IMR-90 (cell line): ENCODE results near the gene SEC23A. TPM values are rescaled to one million over a fixed set of nuclear protein-coding genes. Genes with fewer than 3 reads are reported as not detected.

Source experiments
- ATAC-seq: fragments of 200-7000 bp; cut with Tn5 transposase; 2 replicates; pipeline ENCODE4 v1.9.1; 2020; ENCODE audit warnings: low read depth, mild to moderate bottlenecking, moderate library complexity
- BruUV-seq: library from RNA; stranded (reverse); fragments of 400-500 nt; replicated peaks from 2 replicates; lab custom pipeline; 2021; lab: Mats Ljungman, UMichigan
- CTCF ChIA-PET: fragments of 300-600 bp; formaldehyde crosslinking; extraction: SDS; loops from one replicate; lab custom pipeline; 2021; ENCODE audit warnings: antibody characterized with exemption; lab: Yijun Ruan, JAX
- POLR2A ChIA-PET: fragments of 300-600 bp; sonication (Branson Sonifier 250); formaldehyde crosslinking; loops from one replicate; lab custom pipeline; 2022; ENCODE audit warnings: antibody characterized with exemption; ENCODE audit not compliant: unreplicated experiment; lab: Charles Lee
- DNase-seq: peaks from one replicate; pipeline ENCODE4 v3.0.0; 2013
- H2AFZ ChIP-seq: replicated peaks from 2 replicates; pipeline ENCODE3; 2013; ENCODE audit warnings: low read length, mild to moderate bottlenecking; ENCODE audit not compliant: poor library complexity
- H2AK5ac ChIP-seq: 2 replicates; pipeline ENCODE4 v1.6.1; 2013; ENCODE audit warnings: low read depth, low read length, inconsistent platforms
- H2AK9ac ChIP-seq: replicated peaks from 2 replicates; pipeline ENCODE3; 2013; ENCODE audit warnings: mild to moderate bottlenecking, low read depth, low read length, moderate library complexity; ENCODE audit not compliant: poor library complexity
- H2BK120ac ChIP-seq: 2 replicates; pipeline ENCODE4 v1.6.1; 2013; ENCODE audit warnings: low read depth, low read length, inconsistent platforms
- H2BK15ac ChIP-seq: 3 replicates; pipeline ENCODE4 v1.6.1; 2013; ENCODE audit warnings: low read depth, low read length, inconsistent platforms
- H2BK20ac ChIP-seq: 2 replicates; pipeline ENCODE4 v1.6.1; 2013; ENCODE audit warnings: low read depth, mild to moderate bottlenecking, inconsistent platforms, low read length, moderate library complexity
- H2BK5ac ChIP-seq: 2 replicates; pipeline ENCODE4 v1.6.1; 2013; ENCODE audit warnings: mild to moderate bottlenecking, low read depth, low read length, inconsistent platforms; ENCODE audit not compliant: poor library complexity, severe bottlenecking
- H3K14ac ChIP-seq: replicated peaks from 2 replicates; pipeline ENCODE4 v1.6.1; 2013; ENCODE audit warnings: low read depth, low read length, inconsistent platforms
- H3K18ac ChIP-seq: 2 replicates; pipeline ENCODE4 v1.6.1; 2013; ENCODE audit warnings: low read depth, low read length, control low read depth
- H3K23ac ChIP-seq: 2 replicates; pipeline ENCODE4 v1.6.1; 2013; ENCODE audit warnings: low read depth, low read length, inconsistent platforms
- H3K27ac ChIP-seq: 2 replicates; pipeline ENCODE4 v1.5.1; 2013; ENCODE audit warnings: mild to moderate bottlenecking, control low read depth, low read length; ENCODE audit not compliant: insufficient read depth
- H3K27me3 ChIP-seq: 2 replicates; pipeline ENCODE4 v1.6.1; 2013; ENCODE audit warnings: low read length; ENCODE audit not compliant: control insufficient read depth, insufficient read depth
- H3K36me3 ChIP-seq: 2 replicates; pipeline ENCODE4 v1.6.1; 2013; ENCODE audit warnings: low read length, mixed read lengths; ENCODE audit not compliant: control insufficient read depth, insufficient read depth
- H3K4ac ChIP-seq: 2 replicates; pipeline ENCODE4 v1.6.1; 2013; ENCODE audit warnings: low read depth, low read length, inconsistent platforms
- H3K4me1 ChIP-seq: 2 replicates; pipeline ENCODE4 v1.6.1; 2013; ENCODE audit warnings: low read length, mixed read lengths; ENCODE audit not compliant: control insufficient read depth, insufficient read depth
- H3K4me2 ChIP-seq: 2 replicates; pipeline ENCODE4 v1.6.1; 2013; ENCODE audit warnings: low read depth, mild to moderate bottlenecking, control low read depth, low read length, moderate library complexity
- H3K4me3 ChIP-seq: 2 replicates; pipeline ENCODE4 v1.5.1; 2013; ENCODE audit warnings: low read depth, mild to moderate bottlenecking, control low read depth, low read length, moderate library complexity; ENCODE audit not compliant: insufficient read depth
- H3K56ac ChIP-seq: 2 replicates; pipeline ENCODE4 v1.6.1; 2013; ENCODE audit warnings: low read length, inconsistent platforms; ENCODE audit not compliant: insufficient read depth; ENCODE audit errors: extremely low read depth
- H3K79me1 ChIP-seq, 2 experiments: 2 replicates each; pipeline ENCODE4 v1.6.1; 2013; ENCODE audit warnings: low read length in 2 of 2, inconsistent platforms in 1 of 2, low read depth in 1 of 2
- H3K9ac ChIP-seq: 2 replicates; pipeline ENCODE4 v1.6.1; 2013; ENCODE audit warnings: low read depth, low read length, control low read depth
- H3K9me1 ChIP-seq: 2 replicates; pipeline ENCODE4 v1.6.1; 2013; ENCODE audit warnings: low read length, inconsistent platforms; ENCODE audit not compliant: insufficient read depth
- H3K9me3 ChIP-seq: 2 replicates; pipeline ENCODE4 v1.6.1; 2013; ENCODE audit warnings: low read length; ENCODE audit not compliant: control insufficient read depth, insufficient read depth
- H4K20me1 ChIP-seq: 2 replicates; pipeline ENCODE4 v1.6.1; 2013; ENCODE audit warnings: low read length, inconsistent platforms; ENCODE audit not compliant: insufficient read depth
- H4K5ac ChIP-seq: 2 replicates; pipeline ENCODE4 v1.6.1; 2013; ENCODE audit warnings: mild to moderate bottlenecking, low read depth, low read length, control low read depth
- H4K8ac ChIP-seq, 2 experiments: 2 replicates each; pipeline ENCODE4 v1.6.1; 2013; ENCODE audit warnings: low read depth in 2 of 2, low read length in 2 of 2, control low read depth in 1 of 2, inconsistent platforms in 1 of 2
- H4K91ac ChIP-seq: 2 replicates; pipeline ENCODE4 v1.6.1; 2013; ENCODE audit warnings: low read depth, low read length, inconsistent platforms; ENCODE audit not compliant: insufficient read depth
- BHLHE40 ChIP-seq: fragments of 150-350 bp; IDR thresholded peaks from 2 replicates; pipeline ENCODE4 v1.6.1; 2016; ENCODE audit warnings: mild to moderate bottlenecking, low read depth, low read length
- CTCF ChIP-seq: conservative IDR thresholded peaks from 2 replicates; pipeline ENCODE4 v1.5.1; 2012; ENCODE audit warnings: mild to moderate bottlenecking, low read depth, low read length, improper control_type of control experiment
- NFE2L2 ChIP-seq: fragments of 150-350 bp; IDR thresholded peaks from 2 replicates; pipeline ENCODE4 v1.6.1; 2016; ENCODE audit warnings: low read depth, mild to moderate bottlenecking, low read length
- RAD21 ChIP-seq: IDR thresholded peaks from 2 replicates; pipeline ENCODE4 v1.6.1; 2012; ENCODE audit warnings: low read length, improper control_type of control experiment
- RCOR1 ChIP-seq: IDR thresholded peaks from 2 replicates; pipeline ENCODE4 v1.6.1; 2012; ENCODE audit warnings: mild to moderate bottlenecking, low read length, improper control_type of control experiment; ENCODE audit not compliant: insufficient replicate concordance
- RFX5 ChIP-seq: IDR thresholded peaks from 2 replicates; pipeline ENCODE4 v1.8.0; 2012; ENCODE audit warnings: low read depth, mild to moderate bottlenecking, low read length, moderate library complexity
- USF2 ChIP-seq: fragments of 150-350 bp; IDR thresholded peaks from 2 replicates; pipeline ENCODE4 v1.6.1; 2017; ENCODE audit warnings: mild to moderate bottlenecking, antibody characterized with exemption, low read length, low read depth
- WGBS, 2 experiments: methylation state at CpG; one replicate each; pipeline versions ENCODE4 v1.1.5 to v1.1.7; 2013; ENCODE audit warnings: missing lambda C conversion rate in 2 of 2; ENCODE audit not compliant: insufficient read length in 1 of 2; ENCODE audit errors: extremely low coverage in 2 of 2; 5-methylcytosine and 5-hydroxymethylcytosine counted together
- dilution Hi-C: fragments of 300-500 bp; cut with HindIII; formaldehyde crosslinking; loops from one replicate; pipeline ENCODE4 v1.14.3; 2018; ENCODE audit warnings: low sequenced_read_pairs; ENCODE audit not compliant: unreplicated experiment
- in situ Hi-C: fragments of 300-500 bp; cut with MboI; formaldehyde crosslinking; loops from 3 replicates; pipeline ENCODE4 v1.14.3; 2019; ENCODE audit warnings: low sequenced_read_pairs, inconsistent platforms, mixed read lengths
- intact Hi-C: fragments of 100-400 bp; cut with micrococcal nuclease; formaldehyde crosslinking; loops from 2 replicates; pipeline ENCODE4 v1.10.0; 2022
- polyA plus RNA-seq, 3 experiments: library from polyadenylated mRNA; depleted of rRNA; stranded (reverse); fragments of >200 nt; gene quantifications; 2 replicates each; pipeline ENCODE4 v1.2.3, GENCODE V29; 2012; ENCODE audit warnings: low replicate concordance in 1 of 3
- total RNA-seq: library from RNA; depleted of rRNA; stranded (reverse); fragments of >200 nt; gene quantifications from 2 replicates; pipeline ENCODE4 v1.2.3, GENCODE V29; 2012

Gene SEC23A
- total and polyA plus RNA-seq, 2 of the 4 experiments (the other 2 are of a cell fraction) = 141 to 609 TPM

GRCh38 chr14:39033371-39033770 lies 69.7 kb downstream of the SEC23A start:
- H2AFZ ChIP-seq = no peak overlapping the region

More at GRCh38 chr14:39033371-39033770, 69.7 kb downstream of the SEC23A start:
- in situ Hi-C loops (no loop called here), dilution Hi-C loops (no loop called here), intact Hi-C loops (no loop called here)
- no peaks in the 10 kb centered on the region for H4K20me1 ChIP-seq
- no peak overlapping the region for H3K18ac ChIP-seq
- no peak overlapping the region for H2BK120ac ChIP-seq
- DNase-seq = peak; percentile 61
- H2BK5ac ChIP-seq = no peak overlapping the region
- no peak for ATAC-seq
- no peak overlapping the region for H2AK5ac ChIP-seq
- H3K79me1 ChIP-seq = peaks cover 4 to 16% of the 10 kb centered on the region in 2 experiments
- no CpG with 5 or more reads among the region's 4 CpGs for WGBS, 2 experiments
- no peak overlapping the region for H2AK9ac ChIP-seq
- no peaks in the 10 kb centered on the region for H3K9me3 ChIP-seq
- TF ChIP-seq USF2 (no peak), RAD21 (no peak), CTCF (no peak), RFX5 (no peak), BHLHE40 (no peak), NFE2L2 (no peak), RCOR1 (no peak)
- H3K9ac ChIP-seq = no peak overlapping the region
- H3K27me3 ChIP-seq = no peaks in the 10 kb centered on the region
- no peak overlapping the region for H3K4me3 ChIP-seq
- no peak overlapping the region for H3K14ac ChIP-seq
- no peak overlapping the region for H3K4ac ChIP-seq
- no peaks in the 10 kb centered on the region for H3K4me1 ChIP-seq
- BruUV-seq = no TSS peak
- ChIA-PET POLR2A (no interaction called here), CTCF (no interaction called here)
- H3K23ac ChIP-seq = no peak overlapping the region
- no peak overlapping the region for H4K8ac ChIP-seq
- no peak overlapping the region for H2BK20ac ChIP-seq
- H3K36me3 ChIP-seq = peaks cover 41% of the 10 kb centered on the region
- H3K27ac ChIP-seq = no peak overlapping the region
- H4K5ac ChIP-seq = no peak overlapping the region
- H3K56ac ChIP-seq = no peak overlapping the region
- no peak overlapping the region for H3K4me2 ChIP-seq
- H3K9me1 ChIP-seq = peaks cover 3% of the 10 kb centered on the region; the same call in 1 of the 2 replicates
- H2BK15ac ChIP-seq = no peak overlapping the region
- H4K91ac ChIP-seq = no peak overlapping the region
